ENCODE measurements around the gene MAP2K5.

- TF ChIP-seq, protein P1, sequence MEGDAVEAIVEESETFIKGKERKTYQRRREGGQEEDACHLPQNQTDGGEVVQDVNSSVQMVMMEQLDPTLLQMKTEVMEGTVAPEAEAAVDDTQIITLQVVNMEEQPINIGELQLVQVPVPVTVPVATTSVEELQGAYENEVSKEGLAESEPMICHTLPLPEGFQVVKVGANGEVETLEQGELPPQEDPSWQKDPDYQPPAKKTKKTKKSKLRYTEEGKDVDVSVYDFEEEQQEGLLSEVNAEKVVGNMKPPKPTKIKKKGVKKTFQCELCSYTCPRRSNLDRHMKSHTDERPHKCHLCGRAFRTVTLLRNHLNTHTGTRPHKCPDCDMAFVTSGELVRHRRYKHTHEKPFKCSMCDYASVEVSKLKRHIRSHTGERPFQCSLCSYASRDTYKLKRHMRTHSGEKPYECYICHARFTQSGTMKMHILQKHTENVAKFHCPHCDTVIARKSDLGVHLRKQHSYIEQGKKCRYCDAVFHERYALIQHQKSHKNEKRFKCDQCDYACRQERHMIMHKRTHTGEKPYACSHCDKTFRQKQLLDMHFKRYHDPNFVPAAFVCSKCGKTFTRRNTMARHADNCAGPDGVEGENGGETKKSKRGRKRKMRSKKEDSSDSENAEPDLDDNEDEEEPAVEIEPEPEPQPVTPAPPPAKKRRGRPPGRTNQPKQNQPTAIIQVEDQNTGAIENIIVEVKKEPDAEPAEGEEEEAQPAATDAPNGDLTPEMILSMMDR (IDR thresholded peaks at IDR 0.05; ENCODE audit: low read length): no peak
- TF ChIP-seq EZH2 (IDR thresholded peaks at IDR 0.05; ENCODE audit: borderline replicate concordance, low read length): no peak
Measured at GRCh38 chr15:67508407-67508806, 34.1 kb upstream of the MAP2K5 start.

Data from OCI-LY1 (cell line).